Gastroesophageal sphincter (tissue), 4 donors: ENCODE measurements around the gene CNTN2. TPM values are rescaled to one million over a fixed set of nuclear protein-coding genes. Genes with fewer than 3 reads are reported as not detected.

Experiments
- ATAC-seq: fragments of 150-250 bp; one replicate; pipeline ENCODE4 v1.9.1; 2016; ENCODE audit warnings: mild to moderate bottlenecking, moderate library complexity
- H3K27ac ChIP-seq, 4 donors: fragments of 200-600 bp; sonication (generic) in 3 of 4; 1 replicate in 3 of 4; 2 replicates in 1 of 4; pipeline ENCODE4 v1.5.1; 2016 to 2019
- H3K27me3 ChIP-seq: fragments of 200-600 bp; sonication (generic); one replicate; pipeline ENCODE4 v1.5.1; 2019
- H3K36me3 ChIP-seq, 2 donors: fragments of 200-600 bp; sonication (generic); one replicate each; pipeline ENCODE4 v1.5.1; 2019; ENCODE audit warnings: control low read depth in 1 of 2
- H3K4me1 ChIP-seq, 3 donors: fragments of 200-600 bp; sonication (generic); 1 replicate in 2 of 3; 2 replicates in 1 of 3; pipeline ENCODE4 v1.5.1; 2016 to 2019; ENCODE audit warnings: control low read depth in 2 of 3
- H3K4me3 ChIP-seq, 2 donors: fragments of 200-600 bp; sonication (generic); one replicate each; pipeline ENCODE4 v1.5.1; 2019; ENCODE audit warnings: mild to moderate bottlenecking in 1 of 2, moderate library complexity in 1 of 2
- H3K9me3 ChIP-seq, 3 donors: fragments of 200-600 bp; sonication (generic); one replicate each; pipeline ENCODE4 v1.5.1; 2017 to 2019; ENCODE audit warnings: control low read depth in 2 of 3
- EP300 ChIP-seq: sonication (generic); formaldehyde crosslinking; IDR thresholded peaks from one replicate; pipeline ENCODE4 v1.6.1; 2017; ENCODE audit warnings: antibody characterized with exemption, mild to moderate bottlenecking
- POLR2A ChIP-seq, 2 donors: fragments of 450-650 bp; IDR thresholded peaks; one replicate each; pipeline ENCODE4 v1.6.1; 2017; ENCODE audit warnings: antibody characterized with exemption in 2 of 2, mild to moderate bottlenecking in 2 of 2, moderate library complexity in 1 of 2
- POLR2AphosphoS5 ChIP-seq: sonication (generic); formaldehyde crosslinking; IDR thresholded peaks from one replicate; pipeline ENCODE4 v1.6.1; 2017; ENCODE audit warnings: antibody characterized with exemption
- WGBS, 2 donors: methylation state at CpG; one replicate each; pipeline ENCODE4 v1.1.5; 2018; ENCODE audit warnings: low coverage in 1 of 2; 5-methylcytosine and 5-hydroxymethylcytosine counted together
- total RNA-seq, 4 donors: library from RNA; depleted of rRNA; stranded (reverse); fragments of >200 nt; gene quantifications; one replicate each; pipeline ENCODE4 v1.1.0, GENCODE V29; 2016
- TF ChIP-seq, protein P1 (sequence below), 4 experiments: fragments of 200-600 bp in 2 of 4; fragments of 450-650 bp in 2 of 4; sonication (generic) in 1 of 4; IDR thresholded peaks; one replicate each; pipeline ENCODE4 v1.5.1; 2017 to 2019; ENCODE audit warnings: antibody characterized with exemption in 4 of 4, mild to moderate bottlenecking in 2 of 4, moderate library complexity in 2 of 4

CNTN2 gene
- total RNA-seq, 4 donors from 2014 or later, result 1.2 to 4.2 (median 1.8) TPM

GRCh38 chr1:205026181-205026580 is 16.8 kb upstream of the CNTN2 start:
- 63 to 85% methylated on average over 3 to 6 of the region's 6 CpGs for WGBS, 2 donors
- no peaks in the 10 kb centered on the region for H3K36me3 ChIP-seq
- H3K4me3 ChIP-seq, result no peak overlapping the region
- no peak overlapping the region for H3K27ac ChIP-seq
- TF ChIP-seq POLR2A (IDR thresholded peaks at IDR 0.05) (no peak), POLR2AphosphoS5 (no peak), EP300 (no peak)
- TF ChIP-seq, protein P1, sequence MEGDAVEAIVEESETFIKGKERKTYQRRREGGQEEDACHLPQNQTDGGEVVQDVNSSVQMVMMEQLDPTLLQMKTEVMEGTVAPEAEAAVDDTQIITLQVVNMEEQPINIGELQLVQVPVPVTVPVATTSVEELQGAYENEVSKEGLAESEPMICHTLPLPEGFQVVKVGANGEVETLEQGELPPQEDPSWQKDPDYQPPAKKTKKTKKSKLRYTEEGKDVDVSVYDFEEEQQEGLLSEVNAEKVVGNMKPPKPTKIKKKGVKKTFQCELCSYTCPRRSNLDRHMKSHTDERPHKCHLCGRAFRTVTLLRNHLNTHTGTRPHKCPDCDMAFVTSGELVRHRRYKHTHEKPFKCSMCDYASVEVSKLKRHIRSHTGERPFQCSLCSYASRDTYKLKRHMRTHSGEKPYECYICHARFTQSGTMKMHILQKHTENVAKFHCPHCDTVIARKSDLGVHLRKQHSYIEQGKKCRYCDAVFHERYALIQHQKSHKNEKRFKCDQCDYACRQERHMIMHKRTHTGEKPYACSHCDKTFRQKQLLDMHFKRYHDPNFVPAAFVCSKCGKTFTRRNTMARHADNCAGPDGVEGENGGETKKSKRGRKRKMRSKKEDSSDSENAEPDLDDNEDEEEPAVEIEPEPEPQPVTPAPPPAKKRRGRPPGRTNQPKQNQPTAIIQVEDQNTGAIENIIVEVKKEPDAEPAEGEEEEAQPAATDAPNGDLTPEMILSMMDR (IDR thresholded peaks at IDR 0.05), result no peak
- peaks cover 26% of the 10 kb centered on the region for H3K27me3 ChIP-seq
- no peaks in the 10 kb centered on the region for H3K9me3 ChIP-seq
- no peaks in the 10 kb centered on the region for H3K4me1 ChIP-seq
- no peak for ATAC-seq

DNA sequence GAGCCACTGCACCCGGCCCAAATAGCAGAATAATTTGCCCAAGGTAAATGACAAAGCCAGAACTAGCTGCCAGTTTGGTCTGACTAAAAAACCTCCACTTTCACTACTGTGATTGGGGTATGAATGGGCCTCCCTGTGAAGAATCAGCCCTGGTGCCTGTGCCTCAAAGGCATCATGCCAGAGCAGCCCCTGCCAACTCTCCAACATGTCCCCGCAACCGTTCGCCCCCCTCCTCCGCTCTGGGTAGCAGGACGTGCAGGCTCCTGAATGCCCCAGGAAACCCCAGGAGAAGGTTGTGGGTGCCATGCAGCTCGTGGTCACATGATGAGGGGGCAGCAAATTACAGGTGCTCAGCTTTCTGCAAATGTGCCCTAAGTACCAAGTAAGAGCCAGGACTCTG is 14.6 kb upstream of the CNTN2 start:
- no peak for TF ChIP-seq POLR2AphosphoS5
- H3K4me3 ChIP-seq, result no peak overlapping the region
- WGBS, 2 donors, result 100% methylated on average over 1 of the region's 7 CpGs; no CpG with 5 or more reads in 1 of the 2 donors
- peaks cover 45% of the 10 kb centered on the region for H3K27me3 ChIP-seq
- no peaks in the 10 kb centered on the region for H3K4me1 ChIP-seq
- ATAC-seq, result no peak
- no peak overlapping the region for H3K27ac ChIP-seq
- H3K9me3 ChIP-seq, result no peaks in the 10 kb centered on the region
- H3K36me3 ChIP-seq, result no peaks in the 10 kb centered on the region

GRCh38 chr1:205028924-205029323 is 14.1 kb upstream of the CNTN2 start:
- TF ChIP-seq EP300 (no peak), POLR2AphosphoS5 (no peak), POLR2A (IDR thresholded peaks at IDR 0.05) (no peak)
- TF ChIP-seq, protein P1 (IDR thresholded peaks at IDR 0.05), result no peak
- Histone ChIP-seq H3K36me3 (no peaks in the 10 kb centered on the region), H3K4me3 (no peak overlapping the region), H3K27me3 (peaks cover 45% of the 10 kb centered on the region), H3K9me3 (no peaks in the 10 kb centered on the region), H3K4me1 (no peaks in the 10 kb centered on the region), H3K27ac (no peak overlapping the region)
- WGBS, 2 donors, result 54 to 76% methylated on average over 3 to 4 of the region's 4 CpGs
- no peak for ATAC-seq

GRCh38 chr1:205030241-205030640 is 12.8 kb upstream of the CNTN2 start:
- 42 to 72% methylated on average over 3 to 5 of the region's 6 CpGs for WGBS, 2 donors
- ATAC-seq, result no peak

GRCh38 chr1:205030896-205031295 is 12.1 kb upstream of the CNTN2 start:
- Histone ChIP-seq H3K27ac (no peak overlapping the region), H3K4me1 (no peaks in the 10 kb centered on the region), H3K9me3 (no peaks in the 10 kb centered on the region), H3K27me3 (peaks cover 45% of the 10 kb centered on the region), H3K4me3 (no peak overlapping the region), H3K36me3 (no peaks in the 10 kb centered on the region)
- WGBS, 2 donors, result 60 to 64% methylated on average over 1 to 2 of the region's 11 CpGs
- no peak for ATAC-seq
- TF ChIP-seq POLR2A (IDR thresholded peaks at IDR 0.05) (no peak), EP300 (no peak), POLR2AphosphoS5 (no peak)
- TF ChIP-seq, protein P1 (IDR thresholded peaks at IDR 0.05), result no peak

More at GRCh38 chr1:205030241-205030640, 12.8 kb upstream of the CNTN2 start:
- H3K27me3 ChIP-seq, result peaks cover 45% of the 10 kb centered on the region
- no peak overlapping the region for H3K4me3 ChIP-seq
- H3K9me3 ChIP-seq, result no peaks in the 10 kb centered on the region
- no peak overlapping the region for H3K27ac ChIP-seq
- H3K36me3 ChIP-seq, result no peaks in the 10 kb centered on the region
- TF ChIP-seq POLR2A (IDR thresholded peaks at IDR 0.05), result no peak
- H3K4me1 ChIP-seq, result no peaks in the 10 kb centered on the region

DNA sequence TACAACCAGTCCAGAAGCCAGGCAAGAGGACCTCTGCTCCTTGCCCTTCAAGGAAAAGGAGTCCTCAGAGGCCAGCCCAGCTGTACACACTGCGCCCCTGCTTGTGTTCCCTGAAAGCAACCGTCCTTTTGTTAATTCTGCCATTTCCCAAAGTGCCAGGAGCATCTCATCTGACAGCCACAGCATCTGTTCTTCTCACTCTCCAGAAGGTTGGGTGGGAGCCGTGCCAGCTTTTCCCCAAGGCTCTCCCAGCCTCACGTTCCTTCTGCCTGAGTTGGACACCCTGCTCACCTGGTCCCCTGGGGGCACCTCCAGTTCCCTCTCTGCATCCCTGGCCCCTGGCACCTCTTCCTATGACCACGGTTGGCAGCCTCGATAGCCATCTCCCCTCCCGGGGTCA is 10.5 kb upstream of the CNTN2 start:
- ATAC-seq, result no peak
- no peak overlapping the region for H3K27ac ChIP-seq
- H3K4me1 ChIP-seq, result no peaks in the 10 kb centered on the region
- 78% methylated on average over 4 of the region's 7 CpGs; no CpG with 5 or more reads in 1 of the 2 donors for WGBS, 2 donors
- no peaks in the 10 kb centered on the region for H3K36me3 ChIP-seq
- H3K27me3 ChIP-seq, result peaks cover 45% of the 10 kb centered on the region
- TF ChIP-seq, protein P1 (IDR thresholded peaks at IDR 0.05), result no peak
- no peak for TF ChIP-seq EP300
- no peak for TF ChIP-seq POLR2A (IDR thresholded peaks at IDR 0.05)
- TF ChIP-seq POLR2AphosphoS5, result no peak
- no peaks in the 10 kb centered on the region for H3K9me3 ChIP-seq
- H3K4me3 ChIP-seq, result no peak overlapping the region
